Measurements from ENCODE around the gene ATOH1. TPM values are rescaled to one million over a fixed set of nuclear protein-coding genes. Genes with fewer than 3 reads are reported as not detected.
A peak's percentile ranks its signal among the peaks of the same experiment; 100 is the strongest.

Gene ATOH1, protein sequence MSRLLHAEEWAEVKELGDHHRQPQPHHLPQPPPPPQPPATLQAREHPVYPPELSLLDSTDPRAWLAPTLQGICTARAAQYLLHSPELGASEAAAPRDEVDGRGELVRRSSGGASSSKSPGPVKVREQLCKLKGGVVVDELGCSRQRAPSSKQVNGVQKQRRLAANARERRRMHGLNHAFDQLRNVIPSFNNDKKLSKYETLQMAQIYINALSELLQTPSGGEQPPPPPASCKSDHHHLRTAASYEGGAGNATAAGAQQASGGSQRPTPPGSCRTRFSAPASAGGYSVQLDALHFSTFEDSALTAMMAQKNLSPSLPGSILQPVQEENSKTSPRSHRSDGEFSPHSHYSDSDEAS
- total RNA-seq, result not detected

DNA sequence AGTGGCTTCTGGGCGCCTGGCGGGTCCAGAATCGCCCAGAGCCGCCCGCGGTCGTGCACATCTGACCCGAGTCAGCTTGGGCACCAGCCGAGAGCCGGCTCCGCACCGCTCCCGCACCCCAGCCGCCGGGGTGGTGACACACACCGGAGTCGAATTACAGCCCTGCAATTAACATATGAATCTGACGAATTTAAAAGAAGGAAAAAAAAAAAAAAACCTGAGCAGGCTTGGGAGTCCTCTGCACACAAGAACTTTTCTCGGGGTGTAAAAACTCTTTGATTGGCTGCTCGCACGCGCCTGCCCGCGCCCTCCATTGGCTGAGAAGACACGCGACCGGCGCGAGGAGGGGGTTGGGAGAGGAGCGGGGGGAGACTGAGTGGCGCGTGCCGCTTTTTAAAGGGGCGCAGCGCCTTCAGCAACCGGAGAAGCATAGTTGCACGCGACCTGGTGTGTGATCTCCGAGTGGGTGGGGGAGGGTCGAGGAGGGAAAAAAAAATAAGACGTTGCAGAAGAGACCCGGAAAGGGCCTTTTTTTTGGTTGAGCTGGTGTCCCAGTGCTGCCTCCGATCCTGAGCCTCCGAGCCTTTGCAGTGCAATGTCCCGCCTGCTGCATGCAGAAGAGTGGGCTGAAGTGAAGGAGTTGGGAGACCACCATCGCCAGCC, at the start of gene ATOH1:
TSS of gene ATOH1 (plus strand) at position 422 of the 663 bp plus-strand sequence. CDS start at position 596, 174 bp downstream.
- CTCF ChIA-PET, result no interaction called here
- Mint-ChIP-seq H3K4me1 (peaks cover 12% of the 10 kb centered on the region), H3K27ac (no peak within 1 kb of the TSS), H3K27me3 (peaks cover 72% of the 10 kb centered on the region), H3K9me3 (no peaks in the 10 kb centered on the region), H3K36me3 (ENCODE audit: low read depth) (peaks cover 18% of the 10 kb centered on the region), H3K4me3 (no peak within 1 kb of the TSS)
- POLR2A ChIA-PET, result no interaction called here
- no peak for DNase-seq

DNA sequence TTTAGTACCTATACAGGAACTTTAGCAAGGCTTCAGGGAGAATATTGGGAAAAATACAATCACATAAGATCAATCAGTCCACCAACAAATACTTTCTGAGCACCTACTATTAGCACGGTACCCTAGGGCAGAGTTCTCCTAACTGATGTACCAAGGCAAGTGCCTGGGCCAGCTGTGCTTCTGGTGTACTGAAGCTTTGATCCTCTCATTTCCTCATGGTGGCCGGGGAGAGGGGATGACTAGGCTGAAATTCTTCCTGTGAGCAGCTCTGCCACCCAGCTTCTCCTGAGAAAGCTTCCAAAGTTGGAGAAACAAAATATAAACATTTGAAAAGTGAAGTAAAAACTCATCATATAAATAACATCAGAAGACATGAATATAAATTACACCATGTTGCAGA, 49.3 kb upstream of the ATOH1 start:
- Mint-ChIP-seq H3K36me3 (ENCODE audit: low read depth) (no peaks in the 10 kb centered on the region), H3K4me3 (no peak overlapping the region), H3K9me3 (no peaks in the 10 kb centered on the region), H3K27ac (no peak overlapping the region), H3K4me1 (no peaks in the 10 kb centered on the region), H3K27me3 (no peaks in the 10 kb centered on the region)
- CTCF ChIA-PET, result no interaction called here
- POLR2A ChIA-PET, result no interaction called here
- no peak for DNase-seq

DNA sequence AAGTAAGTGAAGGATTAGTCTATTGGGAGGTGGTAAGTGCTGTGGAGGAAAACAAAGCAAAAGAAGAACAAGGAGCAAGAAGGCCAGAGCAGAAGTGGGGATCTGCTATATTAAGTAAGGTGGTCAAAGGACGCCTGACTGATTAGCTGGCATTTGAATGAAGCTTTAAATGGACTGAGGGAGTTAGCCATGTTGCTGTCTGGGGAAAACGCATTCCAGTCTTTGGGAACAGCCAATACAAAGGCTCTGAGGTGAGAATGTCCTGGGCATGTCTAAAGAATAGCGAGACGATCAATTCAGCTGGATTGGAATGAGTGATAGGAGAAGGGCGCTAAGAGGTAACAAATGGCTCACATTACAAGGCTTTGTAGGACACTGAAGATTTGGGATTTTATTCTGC, 48.5 kb upstream of the ATOH1 start:
- DNase-seq, result no peak
- H3K27ac Mint-ChIP-seq, result no peak overlapping the region
- POLR2A ChIA-PET, result no interaction called here

DNA sequence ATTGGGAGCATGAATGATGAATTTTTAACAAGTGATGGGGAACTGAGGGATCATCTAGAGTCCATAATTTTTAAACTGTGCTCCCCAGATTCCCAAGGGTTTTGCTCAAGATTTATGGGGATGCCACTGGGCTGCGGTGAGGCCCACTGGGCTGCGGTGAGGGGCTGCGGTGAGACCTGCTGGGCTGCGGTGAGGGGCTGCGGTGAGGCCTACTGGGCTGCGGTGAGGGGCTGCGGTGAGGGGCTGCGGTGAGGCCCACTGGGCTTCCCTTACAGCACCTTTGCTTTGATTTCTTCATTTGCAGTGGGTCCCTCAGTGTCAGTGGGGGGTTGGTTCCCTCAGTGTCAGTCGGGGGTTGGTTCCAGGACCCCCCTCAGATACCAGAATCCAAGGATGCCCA, 47.4 kb upstream of the ATOH1 start:
- Mint-ChIP-seq H3K27me3 (no peaks in the 10 kb centered on the region), H3K9me3 (no peaks in the 10 kb centered on the region), H3K36me3 (ENCODE audit: low read depth) (no peaks in the 10 kb centered on the region), H3K4me1 (no peaks in the 10 kb centered on the region), H3K27ac (no peak overlapping the region), H3K4me3 (no peak overlapping the region)
- ChIA-PET POLR2A (no interaction called here), CTCF (no interaction called here)
- no peak for DNase-seq

More for the DNA sequence above, 48.5 kb upstream of the ATOH1 start:
- Mint-ChIP-seq H3K27me3 (no peaks in the 10 kb centered on the region), H3K4me1 (no peaks in the 10 kb centered on the region), H3K36me3 (ENCODE audit: low read depth) (no peaks in the 10 kb centered on the region), H3K4me3 (no peak overlapping the region), H3K9me3 (no peaks in the 10 kb centered on the region)
- CTCF ChIA-PET, result no interaction called here

DNA sequence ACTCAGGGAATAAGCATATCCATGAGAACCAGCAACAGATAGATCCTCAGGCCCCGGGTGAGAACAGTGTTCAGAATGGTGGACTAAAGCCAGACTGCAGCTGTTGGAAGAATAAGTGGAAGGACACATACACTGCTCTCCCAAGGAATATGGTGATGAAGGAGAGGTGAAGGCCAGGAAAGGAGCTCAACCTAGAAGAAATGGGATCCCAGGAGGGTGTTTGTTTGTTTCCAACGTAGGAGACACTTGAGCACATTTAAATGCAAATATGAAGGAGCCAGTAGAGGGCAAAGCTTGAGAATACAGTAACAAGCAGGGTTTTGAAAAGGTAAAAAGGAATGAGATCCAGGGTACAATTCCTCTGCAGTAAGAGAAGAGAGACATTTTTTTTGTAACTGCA, 42.4 kb upstream of the ATOH1 start:
- no peaks in the 10 kb centered on the region for H3K9me3 Mint-ChIP-seq
- H3K27ac Mint-ChIP-seq, result no peak overlapping the region
- no peak overlapping the region for H3K4me3 Mint-ChIP-seq
- no peak for DNase-seq
- CTCF ChIA-PET, result no interaction called here
- no peaks in the 10 kb centered on the region for H3K4me1 Mint-ChIP-seq
- H3K36me3 Mint-ChIP-seq (ENCODE audit: low read depth), result no peaks in the 10 kb centered on the region
- POLR2A ChIA-PET, result no interaction called here
- no peaks in the 10 kb centered on the region for H3K27me3 Mint-ChIP-seq

DNA sequence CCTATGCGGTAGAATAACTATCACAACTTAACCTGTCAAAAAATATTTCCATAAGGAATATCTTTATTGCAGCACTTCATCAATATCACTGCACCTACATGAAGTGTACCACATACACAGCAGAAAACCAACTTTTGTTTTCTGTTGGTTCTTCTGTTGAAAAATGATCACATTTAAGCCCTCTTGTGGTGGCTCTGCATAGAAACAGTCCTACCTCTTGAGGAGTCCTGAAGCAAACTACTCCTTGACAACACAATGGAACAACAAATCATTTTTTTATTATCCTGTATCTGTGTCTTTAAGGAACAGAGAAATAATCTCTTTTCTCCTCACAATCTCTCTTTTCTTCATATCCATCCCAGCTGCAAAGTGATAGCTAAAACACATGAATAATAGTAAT, 39.8 kb upstream of the ATOH1 start:
- ChIA-PET POLR2A (no interaction called here), CTCF (no interaction called here)
- Mint-ChIP-seq H3K4me1 (no peaks in the 10 kb centered on the region), H3K27me3 (peaks cover 7% of the 10 kb centered on the region), H3K9me3 (no peaks in the 10 kb centered on the region), H3K4me3 (no peak overlapping the region), H3K27ac (no peak overlapping the region), H3K36me3 (ENCODE audit: low read depth) (no peaks in the 10 kb centered on the region)
- no peak for DNase-seq

DNA sequence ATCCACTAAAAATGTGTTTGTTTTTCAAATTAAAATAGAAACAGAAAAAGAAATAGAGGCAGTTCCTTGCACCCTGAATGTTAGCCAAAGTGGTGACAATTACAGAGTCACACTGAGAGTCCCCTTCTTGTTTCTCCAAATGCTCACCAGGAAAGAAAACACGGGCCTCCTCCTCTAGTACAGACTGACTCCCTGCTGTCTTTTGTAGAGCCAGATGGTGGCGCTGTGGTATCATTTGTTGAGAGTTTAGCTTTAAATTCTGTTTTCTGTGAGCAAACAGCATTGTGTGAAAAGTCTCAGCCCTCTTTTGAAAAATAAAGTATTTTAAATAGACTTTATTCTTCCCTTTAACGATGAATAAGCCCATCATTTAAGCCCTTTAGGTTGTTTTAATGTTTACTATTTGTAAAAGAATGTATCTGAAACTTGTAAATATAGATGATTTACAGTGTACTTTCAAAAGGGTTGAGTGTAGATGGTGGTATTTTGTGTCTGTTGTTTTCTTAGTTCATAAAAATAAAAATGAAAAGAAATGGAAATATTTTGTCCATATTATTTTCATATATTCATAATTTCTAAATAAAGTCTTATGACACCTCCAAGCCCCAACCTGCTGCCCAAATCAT, 36.9 kb upstream of the ATOH1 start:
- Mint-ChIP-seq H3K4me3 (no peak overlapping the region), H3K9me3 (no peaks in the 10 kb centered on the region), H3K36me3 (ENCODE audit: low read depth) (no peaks in the 10 kb centered on the region), H3K4me1 (no peaks in the 10 kb centered on the region), H3K27ac (no peak overlapping the region), H3K27me3 (peaks cover 9% of the 10 kb centered on the region)
- CTCF ChIA-PET, result interaction anchor here (1.3 kb wide), 1 partner anchor 336 kb away, joined by 3 read pairs; no protein-coding TSS in a partner anchor
- POLR2A ChIA-PET, result no interaction called here
- DNase-seq, result peak; percentile 34

DNA sequence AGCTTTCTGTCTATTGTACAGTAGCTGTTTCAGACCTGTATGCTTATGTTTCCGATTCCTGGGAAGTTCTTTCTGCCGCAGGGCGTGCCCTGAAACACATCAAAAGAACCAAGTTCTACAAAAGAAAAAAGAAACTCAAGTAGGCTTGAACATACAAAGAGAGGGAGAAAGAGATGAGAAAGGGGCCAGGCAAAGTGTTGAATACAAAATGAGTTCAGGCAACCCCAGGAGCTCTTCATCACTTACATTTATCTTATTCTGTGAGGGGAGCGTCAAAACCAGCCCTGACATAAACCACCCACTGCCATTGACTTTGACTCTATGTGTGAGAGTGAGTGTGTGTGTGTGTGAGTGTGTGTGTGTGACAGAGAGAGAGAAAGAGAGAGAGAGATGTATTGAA, 26.5 kb upstream of the ATOH1 start:
- CTCF ChIA-PET, result no interaction called here
- POLR2A ChIA-PET, result no interaction called here
- DNase-seq, result no peak
- Mint-ChIP-seq H3K4me3 (no peak overlapping the region), H3K36me3 (ENCODE audit: low read depth) (no peaks in the 10 kb centered on the region), H3K27ac (no peak overlapping the region), H3K27me3 (no peaks in the 10 kb centered on the region), H3K4me1 (no peaks in the 10 kb centered on the region), H3K9me3 (no peaks in the 10 kb centered on the region)

DNA sequence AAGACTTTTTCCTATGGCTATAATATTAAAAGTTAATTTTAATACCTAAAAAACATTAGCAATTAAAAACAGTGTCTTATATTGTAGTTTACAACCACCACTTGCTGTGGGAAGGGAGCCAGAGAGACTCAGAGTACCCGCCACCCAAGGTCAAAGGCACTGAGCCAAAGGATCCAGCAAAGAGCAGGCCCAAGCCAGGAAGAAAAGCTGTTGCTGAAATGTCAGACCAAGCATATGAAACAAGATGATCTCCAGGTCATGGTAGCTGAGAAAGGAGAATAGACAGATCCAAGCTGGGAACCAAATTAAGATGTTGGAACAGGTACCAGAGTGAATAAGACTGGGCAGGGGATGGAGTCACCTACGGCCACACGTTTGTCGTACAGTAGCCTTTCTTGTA, 18.8 kb upstream of the ATOH1 start:
- Mint-ChIP-seq H3K27ac (no peak overlapping the region), H3K27me3 (no peaks in the 10 kb centered on the region), H3K4me1 (no peaks in the 10 kb centered on the region), H3K9me3 (no peaks in the 10 kb centered on the region), H3K36me3 (ENCODE audit: low read depth) (no peaks in the 10 kb centered on the region), H3K4me3 (no peak overlapping the region)
- ChIA-PET CTCF (no interaction called here), POLR2A (no interaction called here)
- no peak for DNase-seq

DNA sequence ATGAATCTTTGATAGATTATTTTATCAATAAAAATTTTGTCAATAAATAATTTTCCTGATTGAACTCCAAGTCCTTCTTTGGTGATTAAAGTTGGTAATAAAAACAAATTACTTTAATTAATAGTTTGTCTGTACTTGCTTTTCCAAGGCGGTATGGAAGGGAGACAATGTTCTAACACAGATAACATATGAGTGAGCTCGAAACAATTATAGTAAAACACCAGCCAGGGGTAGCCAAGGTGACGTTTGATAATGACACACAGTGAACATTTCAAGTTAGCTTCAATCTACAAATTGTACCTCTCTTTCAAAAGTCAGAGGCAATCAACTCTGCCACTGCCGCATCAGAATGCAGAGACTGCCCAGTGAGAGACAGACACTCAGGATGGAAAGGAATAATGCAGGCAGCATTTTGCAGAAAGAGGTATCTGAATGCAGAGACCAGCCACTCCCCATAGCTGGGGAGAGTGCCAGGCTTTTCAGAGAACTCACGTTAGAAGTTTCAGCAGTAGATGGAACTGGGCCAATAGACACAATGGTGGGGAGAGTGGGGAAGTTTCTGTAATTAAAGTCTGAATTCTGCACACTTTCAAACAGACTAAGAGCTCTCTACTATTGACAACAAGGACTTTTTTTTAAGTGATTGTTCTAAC, 18.1 kb upstream of the ATOH1 start:
- Mint-ChIP-seq H3K36me3 (ENCODE audit: low read depth) (no peaks in the 10 kb centered on the region), H3K27ac (no peak overlapping the region), H3K27me3 (no peaks in the 10 kb centered on the region), H3K4me3 (no peak overlapping the region), H3K4me1 (no peaks in the 10 kb centered on the region), H3K9me3 (no peaks in the 10 kb centered on the region)
- CTCF ChIA-PET, result no interaction called here
- DNase-seq, result no peak
- POLR2A ChIA-PET, result no interaction called here

DNA sequence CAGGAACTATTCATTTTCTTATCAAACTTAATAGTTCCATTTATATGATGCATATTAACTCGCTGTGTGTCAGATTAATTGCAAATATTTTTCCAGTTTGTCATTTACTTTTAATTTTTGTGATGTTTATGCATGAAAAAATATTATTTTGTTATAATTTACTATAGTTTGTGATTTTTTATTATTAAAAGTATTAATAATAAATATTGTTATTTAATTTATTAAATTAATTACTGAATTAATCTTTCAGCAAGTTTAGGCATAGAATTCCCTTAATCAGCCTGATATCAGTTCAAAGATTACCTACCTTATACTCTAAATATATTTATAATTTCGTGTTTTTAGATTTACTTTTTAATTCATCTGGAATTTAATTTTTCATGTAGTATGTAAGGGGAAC, 15.5 kb upstream of the ATOH1 start:
- Mint-ChIP-seq H3K4me1 (no peaks in the 10 kb centered on the region), H3K4me3 (no peak overlapping the region), H3K9me3 (no peaks in the 10 kb centered on the region), H3K36me3 (ENCODE audit: low read depth) (no peaks in the 10 kb centered on the region), H3K27ac (no peak overlapping the region), H3K27me3 (no peaks in the 10 kb centered on the region)
- no peak for DNase-seq
- CTCF ChIA-PET, result no interaction called here
- POLR2A ChIA-PET, result no interaction called here

DNA sequence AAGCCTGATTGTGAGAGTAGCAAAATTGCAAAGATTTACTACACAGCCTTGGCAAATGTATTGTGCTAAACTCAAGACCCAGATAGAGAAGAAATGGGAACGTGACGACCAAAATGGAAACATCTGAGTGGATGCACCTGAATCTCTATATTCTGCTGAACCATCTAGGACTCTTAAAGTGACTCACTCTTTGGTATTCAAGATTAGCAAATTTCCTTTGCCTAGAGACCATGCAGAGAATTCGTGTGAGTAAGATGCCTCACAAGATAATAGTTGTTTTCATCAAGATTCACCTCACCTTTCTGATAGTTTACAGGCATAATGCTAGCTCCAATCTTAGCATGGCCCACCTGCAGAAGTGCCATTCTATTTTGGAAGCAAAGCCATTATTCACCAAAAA, 14.4 kb upstream of the ATOH1 start:
- CTCF ChIA-PET, result no interaction called here
- Mint-ChIP-seq H3K4me3 (no peak overlapping the region), H3K36me3 (ENCODE audit: low read depth) (no peaks in the 10 kb centered on the region), H3K27ac (no peak overlapping the region), H3K4me1 (no peaks in the 10 kb centered on the region), H3K27me3 (peaks cover 2% of the 10 kb centered on the region), H3K9me3 (no peaks in the 10 kb centered on the region)
- no peak for DNase-seq
- POLR2A ChIA-PET, result no interaction called here

DNA sequence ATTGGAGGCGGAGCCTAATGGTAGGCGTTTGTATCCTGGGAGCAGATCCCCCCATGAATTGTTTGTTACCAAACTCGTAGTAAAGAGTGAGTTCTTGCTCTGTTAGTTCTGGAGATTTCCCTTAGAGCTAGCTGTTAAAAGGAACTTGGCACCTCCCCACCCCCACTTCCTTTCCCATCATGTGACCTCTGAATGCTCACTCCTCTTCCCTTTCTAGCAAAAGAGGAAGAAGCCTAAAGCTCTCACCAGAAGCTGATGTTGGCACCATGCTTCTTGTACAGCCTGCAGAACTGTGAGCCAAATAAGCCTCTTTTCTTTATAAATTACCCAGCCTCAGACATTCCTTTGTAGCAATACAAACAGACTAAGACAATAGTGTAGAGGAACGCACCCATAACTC, 13.8 kb upstream of the ATOH1 start:
- ChIA-PET POLR2A (no interaction called here), CTCF (no interaction called here)
- no peak for DNase-seq
- H3K27ac Mint-ChIP-seq, result no peak overlapping the region
- peaks cover 2% of the 10 kb centered on the region for H3K27me3 Mint-ChIP-seq
- H3K36me3 Mint-ChIP-seq (ENCODE audit: low read depth), result no peaks in the 10 kb centered on the region
- H3K4me1 Mint-ChIP-seq, result no peaks in the 10 kb centered on the region
- H3K4me3 Mint-ChIP-seq, result no peak overlapping the region
- H3K9me3 Mint-ChIP-seq, result no peaks in the 10 kb centered on the region

Data from activated CD4-positive, alpha-beta memory T cell treated with anti-CD3 and anti-CD28 coated beads, Interleukin-2, amount 10 ng/mL, durations not matched to agents 7 days and 5 days (primary cell).